HG03378 (cell line): ENCODE measurements around the gene CLECL1.
"Not testable (repeated sequence)": the region's sequence is repeated elsewhere in the genome, so short reads cannot be mapped to it uniquely, and the experiment has no call there.

ENCODE experiments used
- ATAC-seq: cut with Tn5 transposase; IDR thresholded peaks from one replicate; pipeline ENCODE4 v1.9.1; 2021; ENCODE audit warnings: mild to moderate bottlenecking, moderate library complexity; ENCODE audit not compliant: unreplicated experiment

Gene CLECL1

DNA sequence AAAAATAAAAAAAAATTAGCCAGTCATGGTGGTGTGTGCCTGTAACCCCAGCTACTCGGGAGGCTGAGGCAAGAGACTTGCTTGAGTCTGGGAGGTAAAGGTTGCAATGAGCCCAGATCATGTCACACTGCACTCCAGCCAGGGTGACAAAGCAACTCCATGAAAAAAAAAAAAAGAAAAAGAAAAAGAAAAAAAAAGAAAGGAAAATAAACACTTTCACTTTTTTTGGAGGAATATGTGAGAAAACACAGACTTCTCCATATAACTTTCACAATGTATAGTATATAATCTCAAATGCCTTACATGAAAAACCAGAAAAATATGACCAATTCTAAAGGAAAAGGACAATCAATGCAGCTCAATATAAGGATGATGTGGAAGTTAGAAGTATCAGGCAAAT is 8.9 kb downstream of the CLECL1 start:
- no peak for ATAC-seq

DNA sequence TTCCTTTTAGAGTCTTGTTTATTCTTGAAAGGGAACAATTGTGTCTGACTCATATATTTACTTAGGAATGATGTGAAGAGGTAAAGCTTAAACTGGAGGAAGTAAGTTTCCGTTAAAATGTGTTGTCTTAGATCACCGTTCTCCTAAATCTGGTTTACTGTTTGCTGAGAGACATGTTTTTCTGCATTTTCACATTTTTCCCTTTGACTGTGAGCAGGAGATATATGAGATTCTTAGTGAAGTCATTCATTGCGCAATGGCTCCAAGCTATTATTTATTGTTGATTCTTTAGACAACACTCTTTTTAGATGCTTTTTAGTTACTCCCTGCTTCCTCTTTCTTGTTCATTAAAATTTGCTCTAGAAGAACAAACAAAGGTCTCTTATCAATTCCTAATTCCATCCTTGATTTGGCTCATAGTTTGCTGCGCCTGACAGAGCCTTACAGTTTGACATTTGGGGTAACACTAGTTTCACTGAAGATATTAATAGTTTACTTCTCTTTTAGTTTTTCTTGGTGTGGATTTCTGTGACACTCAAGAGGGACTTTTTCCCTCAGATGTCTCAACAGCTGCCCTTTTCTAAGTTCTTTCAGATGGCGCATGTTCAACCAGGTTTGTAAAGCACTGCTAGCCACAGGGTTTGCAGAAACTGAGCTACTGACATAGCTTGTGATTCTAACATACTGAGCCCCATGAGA is 11.4 kb downstream of the CLECL1 start:
- ATAC-seq, result peak; percentile 47

DNA sequence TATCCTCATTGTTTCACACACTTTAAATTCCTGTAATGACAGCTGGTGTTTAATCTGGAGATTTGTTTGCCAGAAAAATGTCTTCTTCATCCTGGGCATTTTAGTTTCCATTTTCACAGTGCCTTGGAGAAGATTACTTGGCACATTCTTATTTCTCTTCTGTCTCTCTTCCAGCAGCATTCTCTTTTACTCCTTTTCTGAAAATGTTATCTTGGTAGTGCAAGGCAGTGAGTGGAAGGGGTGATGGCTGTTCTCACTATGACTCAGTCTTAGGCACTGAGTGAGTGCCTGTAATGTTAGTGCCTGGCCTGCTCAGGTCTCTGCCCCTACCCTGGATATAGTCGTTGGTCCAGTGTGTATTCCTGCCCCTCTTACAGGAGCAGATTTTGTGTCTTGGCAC is 13.1 kb downstream of the CLECL1 start:
- ATAC-seq, result no peak

DNA sequence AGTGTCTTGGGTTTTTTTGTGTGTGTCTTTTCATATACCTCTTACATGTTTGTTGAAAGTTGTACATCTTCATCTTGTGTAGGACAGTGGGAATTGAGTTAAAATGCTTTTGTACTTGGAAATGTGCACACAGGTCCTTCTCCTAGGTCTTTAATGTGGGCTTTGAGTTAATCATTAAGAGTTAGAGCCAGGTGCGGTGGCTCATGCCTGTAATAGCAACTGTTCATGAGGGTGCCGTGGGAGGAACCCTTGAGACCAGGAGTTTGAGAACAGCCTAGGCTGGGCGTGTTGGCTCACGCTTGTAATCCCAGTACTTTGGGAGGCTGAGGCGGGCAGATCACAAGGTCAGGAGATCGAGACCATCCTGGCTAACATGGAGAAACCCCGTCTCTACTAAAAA is 13.9 kb downstream of the CLECL1 start:
- no peak for ATAC-seq

DNA sequence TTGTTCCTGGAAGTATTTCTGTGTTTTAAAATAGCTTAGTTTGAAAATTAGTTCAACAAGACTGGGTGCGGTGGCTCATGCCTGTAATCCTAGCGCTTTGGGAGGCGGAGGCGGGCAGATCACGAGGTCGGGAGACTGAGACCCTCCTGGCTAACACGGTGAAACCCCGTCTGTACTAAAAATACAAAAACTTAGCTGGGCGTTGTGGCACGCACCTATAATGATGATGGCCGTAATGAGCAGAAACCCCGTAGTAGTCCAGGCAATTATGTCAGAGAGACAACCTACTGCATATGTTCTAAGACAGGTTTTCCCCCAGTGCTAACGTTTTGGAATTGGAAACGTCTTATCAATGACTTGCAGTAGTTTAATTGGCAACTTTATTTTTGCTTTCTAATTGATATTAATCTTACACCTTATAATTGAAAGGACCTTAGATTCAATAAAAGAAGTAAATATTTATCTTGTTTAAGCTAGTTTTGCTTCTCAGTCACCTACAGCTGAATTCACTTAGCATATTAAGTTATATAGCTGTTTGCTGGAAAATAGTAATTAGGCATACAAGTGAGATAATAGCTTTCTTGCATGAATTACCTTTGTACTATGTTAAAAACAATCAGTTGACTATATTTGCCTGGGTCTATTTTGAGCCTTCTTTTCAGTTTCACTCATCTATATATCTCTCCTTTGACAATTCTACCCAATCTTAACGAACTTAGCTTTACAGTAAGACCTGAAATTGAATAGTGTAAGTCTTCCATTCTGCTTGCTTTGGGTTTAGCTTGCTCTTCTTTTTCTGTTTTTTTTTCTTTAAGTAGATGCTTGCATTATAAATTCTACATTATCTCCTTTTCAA is 15.6 kb downstream of the CLECL1 start:
- no peak for ATAC-seq

DNA sequence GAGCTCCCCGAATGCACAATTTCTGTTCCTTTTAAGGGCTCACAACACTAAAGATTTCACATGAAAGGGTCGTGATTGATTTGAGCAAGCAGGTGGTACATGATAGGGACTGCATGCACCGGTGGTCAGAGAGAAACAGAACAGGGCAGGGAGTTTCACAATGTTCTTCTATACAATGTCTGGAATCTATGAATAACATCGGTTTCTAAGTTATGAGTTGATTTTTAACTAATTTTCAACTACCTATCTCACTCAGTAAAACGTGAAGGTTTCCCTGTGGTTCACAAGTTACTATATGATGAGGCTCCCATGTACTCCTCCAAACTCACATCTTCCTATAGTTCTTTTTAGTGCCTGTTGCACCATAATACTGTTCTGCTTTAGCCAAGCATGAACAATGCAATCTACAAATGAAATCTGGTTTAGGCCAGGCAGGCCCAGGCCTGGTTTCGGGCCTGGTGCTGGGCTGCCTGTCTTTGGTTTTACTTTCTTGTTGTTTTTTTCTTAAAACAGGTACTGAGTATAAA is 19.8 kb downstream of the CLECL1 start:
- peak; percentile 76 for ATAC-seq

DNA sequence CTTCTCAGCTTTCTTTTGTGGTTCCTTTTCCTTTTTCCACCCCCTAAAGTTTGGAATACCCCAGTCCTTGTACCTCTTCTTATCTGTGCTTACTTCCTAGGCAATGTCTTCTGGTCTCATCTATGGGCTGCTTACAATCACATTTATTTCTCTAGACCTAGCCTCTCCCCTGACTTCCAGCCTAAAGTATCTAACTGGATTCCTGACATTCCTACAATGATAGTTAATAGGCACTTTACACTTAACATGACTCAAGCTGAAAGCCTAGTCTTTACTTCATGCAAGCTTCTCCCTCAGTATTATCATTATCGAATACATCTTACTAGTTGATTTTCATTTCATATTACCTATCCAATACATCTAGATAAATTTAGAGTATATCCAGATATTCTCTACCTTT is 21.2 kb downstream of the CLECL1 start:
- ATAC-seq, result no peak

DNA sequence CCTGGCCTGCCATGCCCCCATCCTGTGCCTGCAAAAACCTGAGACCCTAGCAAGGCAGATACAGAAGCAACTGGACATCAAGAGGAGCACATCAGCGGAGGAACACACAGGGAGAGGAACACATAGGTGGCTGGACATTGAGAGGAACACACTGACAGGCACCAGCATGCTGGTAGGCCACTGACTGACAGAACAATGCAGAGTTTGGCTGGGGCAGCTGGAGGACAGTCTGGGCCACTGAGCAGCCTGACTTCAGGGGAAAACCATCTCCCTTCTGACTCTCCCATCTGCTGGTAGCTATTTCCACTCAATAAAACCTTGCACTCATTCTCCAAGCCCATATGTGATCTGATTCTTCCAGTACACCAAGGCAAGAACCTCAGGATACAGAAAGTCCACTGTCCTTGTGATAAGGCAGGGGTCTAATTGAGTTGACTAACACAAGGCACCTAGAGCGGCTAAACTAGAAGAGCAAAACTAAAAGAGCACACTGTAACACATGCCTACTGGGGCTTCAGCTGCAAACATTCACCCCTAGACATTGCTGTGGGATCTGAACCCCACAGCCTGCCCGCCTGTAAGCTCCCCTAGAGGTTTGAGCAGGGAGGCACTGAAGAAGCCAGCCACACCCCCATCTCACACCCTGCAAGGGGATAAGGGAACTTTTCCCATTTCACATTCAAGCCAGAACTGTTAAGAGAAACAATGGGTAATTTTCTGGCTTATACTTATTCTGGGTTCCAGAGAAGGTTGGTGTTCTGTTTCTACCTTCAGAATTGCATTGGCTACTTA is 22.1 kb downstream of the CLECL1 start:
- ATAC-seq, result no peak

DNA sequence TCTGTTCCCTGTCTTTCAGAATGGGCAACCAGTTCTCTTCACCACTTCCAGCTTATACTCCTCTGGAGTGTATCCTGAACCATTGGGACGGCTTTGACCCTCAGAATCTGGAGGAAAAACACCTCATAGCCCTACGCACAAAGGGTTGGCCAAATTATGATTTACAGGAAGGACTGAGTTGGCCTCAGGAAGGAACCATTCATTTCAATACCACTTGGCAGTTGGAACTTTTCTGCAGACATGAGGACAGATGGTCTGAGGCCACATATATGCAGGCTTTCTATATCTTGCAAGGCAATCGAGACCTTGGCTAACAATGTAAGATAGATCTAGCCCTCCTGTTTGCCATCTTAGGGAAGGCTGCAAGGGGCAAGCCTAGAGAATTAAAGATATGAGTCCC is 24.0 kb downstream of the CLECL1 start:
- ATAC-seq, result no peak

DNA sequence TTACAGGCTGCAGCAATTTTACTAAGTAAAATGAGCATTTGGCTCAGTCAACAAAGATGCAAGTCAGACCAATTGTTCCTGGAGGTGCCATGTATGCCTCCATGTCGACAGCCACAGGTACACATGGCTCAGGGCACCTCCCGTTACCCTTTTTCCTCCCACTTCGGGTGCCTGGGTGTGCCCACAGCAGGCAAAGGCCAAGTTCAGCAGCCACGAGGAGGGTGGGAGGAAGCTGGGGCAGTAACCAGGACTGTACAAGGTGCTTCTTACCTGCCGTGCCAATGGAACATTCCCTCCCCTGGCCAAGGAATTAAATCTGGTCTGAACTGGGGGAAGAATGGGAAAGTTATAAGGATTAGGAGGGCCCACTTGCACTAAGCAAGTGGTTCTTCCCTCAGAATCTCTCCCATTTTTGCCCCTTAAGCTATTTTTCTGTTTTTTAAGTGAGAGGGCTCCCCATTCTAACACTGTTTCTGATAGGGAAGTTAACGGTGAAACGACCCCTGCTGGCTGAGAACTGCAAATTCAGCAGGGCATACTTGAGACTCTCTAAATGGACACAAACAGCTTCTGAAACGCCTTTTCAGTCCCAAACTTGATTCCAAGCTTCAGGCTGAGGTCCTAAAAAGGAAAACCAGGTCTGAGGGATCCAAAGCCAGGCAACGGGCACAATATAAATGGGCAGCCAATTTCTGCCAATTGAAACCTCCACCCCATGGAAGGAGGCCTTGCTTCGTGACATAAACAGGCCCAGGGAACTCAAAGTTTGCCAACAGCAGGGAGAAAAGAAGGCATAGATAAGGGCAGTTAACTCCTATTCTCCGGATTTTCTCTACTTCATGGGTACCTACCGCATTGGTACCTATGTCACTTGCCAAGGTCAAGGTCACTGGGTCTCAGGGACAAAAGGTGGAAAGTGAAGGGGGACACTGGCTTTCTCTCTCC is 24.8 kb downstream of the CLECL1 start:
- no peak for ATAC-seq

DNA sequence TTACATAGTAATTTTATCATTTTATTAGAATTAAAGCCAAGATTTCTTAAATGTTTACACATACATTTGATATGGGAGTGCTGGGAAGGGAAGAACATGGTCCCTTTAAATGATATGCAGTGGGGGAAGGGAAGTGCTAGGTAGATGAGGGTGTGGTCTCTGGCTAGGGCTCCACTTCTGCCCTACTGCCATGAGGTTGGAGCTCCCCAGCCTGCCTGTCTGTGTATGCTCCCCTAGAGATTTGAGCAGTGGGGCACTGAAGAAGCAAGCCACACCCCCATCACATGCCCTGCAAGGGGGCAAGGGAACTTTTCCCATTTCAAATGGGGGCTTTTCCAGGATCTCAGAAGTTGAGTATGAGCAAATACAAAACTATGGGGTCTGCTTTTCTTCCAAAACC is 25.5 kb downstream of the CLECL1 start:
- no peak for ATAC-seq

DNA sequence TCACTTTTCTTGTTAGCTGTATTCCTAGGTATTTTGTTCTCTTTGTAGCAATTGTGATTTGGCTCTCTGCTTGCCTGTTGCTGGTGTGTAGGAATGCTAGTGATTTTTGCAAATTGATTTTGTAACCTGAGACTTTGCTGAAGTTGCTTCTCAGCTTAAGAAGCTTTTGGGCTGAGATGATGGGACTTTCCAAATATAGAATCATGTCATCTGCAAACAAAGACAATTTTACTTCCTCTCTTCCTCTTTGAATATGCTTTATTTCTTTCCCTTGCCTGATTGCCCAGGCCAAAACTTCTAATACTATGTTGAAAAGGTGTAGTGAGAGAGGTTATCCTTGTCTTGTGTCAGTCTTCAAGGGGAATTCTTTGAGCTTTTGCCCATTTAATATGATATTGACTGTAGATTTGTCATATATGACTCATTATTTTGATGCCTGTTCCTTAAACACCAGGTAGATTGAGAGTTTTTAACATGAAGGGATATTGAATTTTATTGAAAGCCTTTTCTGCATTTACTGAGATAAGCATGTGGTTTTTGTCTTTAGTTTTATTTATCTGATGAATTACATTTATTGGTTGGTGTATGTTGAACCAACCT is 26.7 kb downstream of the CLECL1 start:
- ATAC-seq, result no peak

DNA sequence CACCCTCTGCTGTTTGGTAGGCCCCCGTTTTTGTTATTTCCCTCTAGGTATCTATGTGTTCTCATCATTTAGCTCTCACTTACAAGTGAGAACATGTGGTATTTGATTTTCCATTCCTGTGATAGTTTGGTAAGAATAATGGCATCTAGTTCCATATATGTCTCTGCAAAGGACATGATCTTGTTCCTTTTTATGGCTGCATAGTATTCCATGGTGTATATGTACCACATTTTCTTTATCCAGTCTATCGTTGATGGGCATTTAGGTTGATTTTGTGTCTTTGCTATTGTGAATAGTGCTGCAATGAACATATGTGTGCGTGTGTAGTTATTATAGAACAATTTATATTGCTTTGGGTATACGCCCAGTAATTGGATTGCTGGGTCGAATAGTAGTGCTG is 28.3 kb downstream of the CLECL1 start:
- not testable (repeated sequence) for ATAC-seq

DNA sequence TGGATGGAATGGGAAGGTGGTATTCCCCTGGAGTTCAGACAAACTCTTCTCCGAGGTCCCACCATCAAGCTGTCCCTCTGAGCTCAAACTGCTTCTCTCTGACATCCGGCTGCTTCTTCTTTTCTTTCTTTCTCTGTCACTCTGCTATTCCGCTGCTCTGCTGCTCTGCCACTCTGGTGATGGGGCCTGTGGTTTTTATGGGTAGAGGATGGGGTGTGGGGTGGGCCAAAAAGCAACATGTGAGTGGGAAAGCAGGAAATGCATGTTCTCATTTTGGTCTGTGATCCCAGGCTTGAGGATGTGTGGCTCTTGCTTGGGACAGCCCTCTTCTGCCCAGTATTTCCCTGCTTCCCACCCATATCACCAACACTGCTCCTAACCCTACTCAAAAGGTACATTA is 30.6 kb downstream of the CLECL1 start:
- ATAC-seq, result no peak

DNA sequence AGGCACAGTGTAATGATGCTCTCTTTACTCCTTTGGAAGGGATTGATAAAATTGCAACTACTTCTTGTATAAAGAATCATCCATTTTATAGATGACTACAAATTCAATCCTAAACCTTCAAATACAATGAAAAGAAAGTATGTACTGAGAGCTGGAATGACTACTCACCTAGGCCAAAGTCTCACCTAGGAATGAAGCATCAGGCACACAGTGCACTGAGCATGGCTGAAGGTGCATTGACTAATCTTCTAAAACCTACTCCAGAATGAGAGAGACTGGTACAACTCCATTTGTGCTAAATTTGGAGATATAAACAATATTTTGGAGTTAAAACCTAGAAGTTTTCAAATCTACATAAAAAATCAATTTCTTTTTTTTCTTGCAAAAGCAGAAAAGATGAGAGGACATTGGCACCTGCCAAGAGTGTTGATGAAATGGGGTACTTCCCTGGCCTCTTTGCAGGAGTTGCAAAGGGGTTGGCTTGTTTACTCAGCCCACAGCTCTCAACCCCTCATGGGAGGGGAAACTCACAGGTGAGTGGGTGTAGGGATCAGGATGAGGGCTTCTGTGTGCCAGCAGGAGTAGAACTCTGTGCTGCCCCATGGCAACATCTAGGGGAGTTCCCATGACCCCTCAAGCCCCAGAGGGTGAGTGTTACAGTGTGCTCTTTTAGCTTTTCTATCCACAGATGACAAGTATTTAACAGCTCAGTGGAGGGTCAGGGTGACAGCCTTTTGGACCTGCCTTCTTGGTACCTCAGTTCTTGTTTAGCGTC is 31.3 kb downstream of the CLECL1 start:
- ATAC-seq, result no peak

DNA sequence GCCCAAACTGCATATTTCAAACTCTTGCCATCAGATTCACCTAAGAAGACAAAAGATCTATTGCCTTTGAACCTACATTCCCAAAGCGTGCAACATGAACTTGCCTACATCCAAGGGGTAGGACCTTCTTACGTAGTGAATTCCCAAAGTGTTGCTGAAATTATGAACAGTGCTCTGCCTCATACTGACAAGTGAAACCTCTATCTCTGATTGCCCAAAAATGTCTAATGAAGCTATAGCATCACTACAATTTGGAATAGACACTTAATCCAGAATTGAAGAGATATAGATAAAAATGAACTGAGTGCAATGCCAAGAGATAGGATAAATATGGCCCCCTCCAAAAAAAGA is 32.3 kb downstream of the CLECL1 start:
- ATAC-seq, result no peak

DNA sequence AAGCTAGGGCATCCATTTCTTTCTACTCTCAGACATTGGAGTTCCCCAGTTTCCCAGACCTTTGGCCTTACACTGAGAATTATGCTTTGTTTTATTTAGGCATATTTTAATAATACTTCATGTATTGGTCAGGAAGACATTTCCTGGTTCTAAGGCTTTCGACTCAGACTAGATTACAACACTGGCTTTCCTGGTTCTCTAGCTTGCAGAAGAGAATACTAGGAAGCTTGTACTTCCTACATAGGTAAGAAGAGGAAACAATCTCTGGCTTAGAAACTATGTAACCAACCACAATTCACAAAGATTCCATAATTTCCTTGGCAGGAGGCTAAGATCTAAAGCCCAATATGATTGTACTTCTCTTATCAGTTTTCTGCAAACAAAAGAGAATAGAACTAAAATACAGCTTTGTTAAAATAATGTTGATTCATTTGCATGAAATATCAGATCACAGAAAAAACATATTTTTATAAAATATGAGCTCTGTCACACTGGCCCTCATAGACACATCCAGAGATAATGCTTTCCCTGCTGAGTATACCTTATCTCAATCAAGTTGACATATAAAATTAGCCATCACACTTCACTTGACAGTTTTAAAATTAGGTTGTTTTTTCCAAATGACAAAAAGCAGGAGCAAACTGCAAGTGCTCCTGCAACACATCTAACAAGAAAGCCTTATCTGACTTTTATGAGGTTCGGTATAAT is 32.8 kb downstream of the CLECL1 start:
- ATAC-seq, result no peak

DNA sequence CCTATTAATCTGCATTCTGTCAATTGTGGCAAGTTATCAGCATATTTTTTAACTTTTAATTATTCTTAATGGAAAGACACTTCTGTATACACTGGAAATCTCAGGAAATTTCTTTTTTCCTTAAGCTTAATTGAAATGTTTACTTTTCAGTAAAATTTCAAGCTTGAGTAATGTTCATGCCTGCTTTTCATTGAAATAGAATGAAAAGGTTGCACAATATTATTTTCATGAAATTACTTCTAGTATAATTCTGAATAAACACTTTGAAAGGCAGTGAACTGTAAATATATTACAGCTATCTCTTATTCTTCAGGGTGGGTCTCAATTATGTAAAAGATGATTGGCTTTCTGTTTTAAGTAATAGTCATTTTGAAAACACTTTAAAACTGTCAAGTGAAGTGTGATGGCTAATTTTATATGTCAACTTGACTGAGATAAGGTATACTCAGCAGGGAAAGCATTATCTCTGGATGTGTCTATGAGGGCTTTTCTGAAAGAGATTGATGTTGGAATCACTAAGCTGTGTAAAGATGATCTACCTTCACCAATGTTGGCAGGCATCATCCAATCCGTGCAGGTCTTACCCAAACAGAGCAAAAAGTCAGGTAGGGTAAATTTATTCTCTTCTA is 33.5 kb downstream of the CLECL1 start:
- ATAC-seq, result no peak
